ENCODE results near the gene OCIAD2.

GRCh38 chr4:48898733-48899431 is 7.7 kb downstream of the OCIAD2 start:
- TF ChIP-seq CTCF (IDR thresholded peaks at IDR 0.05; ENCODE audit: control extremely low read depth in 1 of 3, insufficient read depth in 1 of 3, low read depth in 1 of 3, low read length in 3 of 3) (no peak), POLR2AphosphoS5 (IDR thresholded peaks at IDR 0.05; ENCODE audit: low read depth, low read length) (no peak), RAD21 (IDR thresholded peaks at IDR 0.05 in 1 of 2, conservative IDR thresholded peaks at IDR 0.05 in 1 of 2; ENCODE audit: low read depth in 2 of 2, low read length in 2 of 2) (no peak), EP300 (IDR thresholded peaks at IDR 0.05; ENCODE audit: borderline replicate concordance in 1 of 2, low read depth in 2 of 2, low read length in 2 of 2) (no peak), SP1 (IDR thresholded peaks at IDR 0.05; ENCODE audit: low read depth, low read length) (no peak), MAX (IDR thresholded peaks at IDR 0.05) (no peak), POLR2A (IDR thresholded peaks at IDR 0.05; ENCODE audit: control extremely low read depth in 1 of 2, low read depth in 2 of 2, low read length in 2 of 2) (no peak), RNF2 (IDR thresholded peaks at IDR 0.05; ENCODE audit: borderline replicate concordance, low read depth, low read length, missing control alignments, poor library complexity, severe bottlenecking) (no peak), CBX5 (IDR thresholded peaks at IDR 0.05; ENCODE audit: low read depth, low read length) (no peak), TBP (IDR thresholded peaks at IDR 0.05; ENCODE audit: low read depth, low read length) (no peak), ATF3 (IDR thresholded peaks at IDR 0.05; ENCODE audit: insufficient read depth, low read depth, low read length) (no peak), ZNF274 (IDR thresholded peaks at IDR 0.05; ENCODE audit: borderline replicate concordance, extremely low read depth, low read length) (no peak), GTF2F1 (IDR thresholded peaks at IDR 0.05; ENCODE audit: borderline replicate concordance, low read depth, low read length) (no peak)
